ENCODE data around the gene KIF27. TPM values are rescaled to one million over a fixed set of nuclear protein-coding genes. Genes with fewer than 3 reads are reported as not detected.
"Not testable (repeated sequence)": the region's sequence is repeated elsewhere in the genome, so short reads cannot be mapped to it uniquely, and the experiment has no call there.

The KIF27 gene
- total RNA-seq, 1 donor from 2014 or later = 24.6 TPM

- peaks cover 8% of the 10 kb centered on the region for H3K36me3 Mint-ChIP-seq (ENCODE audit: insufficient read depth)
- no peaks in the 10 kb centered on the region for H3K9me3 Mint-ChIP-seq (ENCODE audit: low read depth)
- no peak overlapping the region for H3K27ac Mint-ChIP-seq
- H3K4me3 Mint-ChIP-seq (ENCODE audit: low read depth) = peak overlapping the region; percentile 44
- TF ChIP-seq, protein P1, sequence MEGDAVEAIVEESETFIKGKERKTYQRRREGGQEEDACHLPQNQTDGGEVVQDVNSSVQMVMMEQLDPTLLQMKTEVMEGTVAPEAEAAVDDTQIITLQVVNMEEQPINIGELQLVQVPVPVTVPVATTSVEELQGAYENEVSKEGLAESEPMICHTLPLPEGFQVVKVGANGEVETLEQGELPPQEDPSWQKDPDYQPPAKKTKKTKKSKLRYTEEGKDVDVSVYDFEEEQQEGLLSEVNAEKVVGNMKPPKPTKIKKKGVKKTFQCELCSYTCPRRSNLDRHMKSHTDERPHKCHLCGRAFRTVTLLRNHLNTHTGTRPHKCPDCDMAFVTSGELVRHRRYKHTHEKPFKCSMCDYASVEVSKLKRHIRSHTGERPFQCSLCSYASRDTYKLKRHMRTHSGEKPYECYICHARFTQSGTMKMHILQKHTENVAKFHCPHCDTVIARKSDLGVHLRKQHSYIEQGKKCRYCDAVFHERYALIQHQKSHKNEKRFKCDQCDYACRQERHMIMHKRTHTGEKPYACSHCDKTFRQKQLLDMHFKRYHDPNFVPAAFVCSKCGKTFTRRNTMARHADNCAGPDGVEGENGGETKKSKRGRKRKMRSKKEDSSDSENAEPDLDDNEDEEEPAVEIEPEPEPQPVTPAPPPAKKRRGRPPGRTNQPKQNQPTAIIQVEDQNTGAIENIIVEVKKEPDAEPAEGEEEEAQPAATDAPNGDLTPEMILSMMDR (IDR thresholded peaks at IDR 0.05; ENCODE audit: unreplicated experiment) = no peak
- DNase-seq (ENCODE audit: low spot score, unreplicated experiment) = no peak
- no peaks in the 10 kb centered on the region for H3K27me3 Mint-ChIP-seq
- H3K4me1 Mint-ChIP-seq (ENCODE audit: low read depth) = peaks cover 7% of the 10 kb centered on the region
Measured at GRCh38 chr9:83919111-83919510, 2.1 kb downstream of the KIF27 start.

- H3K36me3 Mint-ChIP-seq (ENCODE audit: insufficient read depth) = peaks cover 14% of the 10 kb centered on the region
- H3K4me3 Mint-ChIP-seq (ENCODE audit: low read depth); H3K27me3 Mint-ChIP-seq; DNase-seq (ENCODE audit: low spot score, unreplicated experiment); H3K9me3 Mint-ChIP-seq (ENCODE audit: low read depth); H3K27ac Mint-ChIP-seq; H3K4me1 Mint-ChIP-seq (ENCODE audit: low read depth): not testable (repeated sequence)
- TF ChIP-seq, protein P1 (IDR thresholded peaks at IDR 0.05; ENCODE audit: unreplicated experiment) = peak; percentile 57
Measured at GRCh38 chr9:83912194-83912593, 9.0 kb downstream of the KIF27 start.

- Mint-ChIP-seq H3K4me3 (ENCODE audit: low read depth) (no peak overlapping the region), H3K4me1 (ENCODE audit: low read depth) (no peaks in the 10 kb centered on the region), H3K27ac (no peak overlapping the region), H3K36me3 (ENCODE audit: insufficient read depth) (peaks cover 15% of the 10 kb centered on the region), H3K27me3 (no peaks in the 10 kb centered on the region), H3K9me3 (ENCODE audit: low read depth) (no peaks in the 10 kb centered on the region)
- TF ChIP-seq, protein P1 (IDR thresholded peaks at IDR 0.05; ENCODE audit: unreplicated experiment) = no peak
- no peak for DNase-seq (ENCODE audit: low spot score, unreplicated experiment)
Measured at GRCh38 chr9:83906144-83906543, 15.1 kb downstream of the KIF27 start.

DNA sequence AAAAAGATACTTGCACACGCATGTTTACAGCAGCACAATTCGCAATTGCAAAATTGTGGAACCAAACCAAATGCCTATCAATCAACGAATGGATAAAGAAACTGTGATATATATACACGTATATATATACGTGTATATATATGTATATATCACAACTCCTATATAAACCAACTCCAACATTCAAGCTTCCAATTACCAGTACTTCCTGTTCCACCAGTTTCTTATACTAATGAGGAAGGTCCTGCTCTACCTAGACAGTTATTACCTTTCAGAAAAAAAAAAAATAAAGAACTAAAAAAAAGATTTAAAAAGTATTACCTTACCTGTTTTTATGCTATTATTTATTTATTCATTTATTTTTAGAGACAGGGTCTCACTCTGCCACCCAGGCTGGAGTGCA, 20.6 kb downstream of the KIF27 start:
- H3K27ac Mint-ChIP-seq; H3K27me3 Mint-ChIP-seq; H3K4me3 Mint-ChIP-seq (ENCODE audit: low read depth); H3K9me3 Mint-ChIP-seq (ENCODE audit: low read depth); H3K4me1 Mint-ChIP-seq (ENCODE audit: low read depth); H3K36me3 Mint-ChIP-seq (ENCODE audit: insufficient read depth); DNase-seq (ENCODE audit: low spot score, unreplicated experiment): not testable (repeated sequence)

DNA sequence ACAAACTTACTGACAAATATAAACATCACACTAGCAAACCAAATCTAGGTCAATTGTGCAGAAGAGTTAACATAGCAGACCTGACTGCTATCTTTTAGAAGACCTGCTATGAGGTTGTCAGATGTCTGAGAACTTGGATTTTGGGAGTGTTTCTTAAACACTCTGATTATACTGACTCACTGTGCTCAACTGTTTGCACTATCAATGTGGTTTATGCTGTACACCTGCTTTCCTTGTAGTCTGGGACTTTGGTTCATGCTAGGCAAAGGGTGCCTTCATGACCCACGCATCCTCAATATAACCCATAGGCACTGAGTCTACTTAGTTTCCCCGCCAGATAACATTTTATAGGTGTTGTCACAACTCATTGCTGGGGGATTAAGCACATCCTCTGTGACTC, 26.9 kb downstream of the KIF27 start:
- peaks cover 10% of the 10 kb centered on the region for H3K4me1 Mint-ChIP-seq (ENCODE audit: low read depth)
- H3K9me3 Mint-ChIP-seq (ENCODE audit: low read depth) = not testable (repeated sequence)

GRCh38 chr9:83886498-83886897, 34.7 kb downstream of the KIF27 start:
- H3K27me3 Mint-ChIP-seq; H3K4me3 Mint-ChIP-seq (ENCODE audit: low read depth); H3K9me3 Mint-ChIP-seq (ENCODE audit: low read depth); H3K36me3 Mint-ChIP-seq (ENCODE audit: insufficient read depth); H3K4me1 Mint-ChIP-seq (ENCODE audit: low read depth); H3K27ac Mint-ChIP-seq; DNase-seq (ENCODE audit: low spot score, unreplicated experiment): not testable (repeated sequence)

More for the DNA sequence above, 26.9 kb downstream of the KIF27 start:
- H3K27ac Mint-ChIP-seq; H3K36me3 Mint-ChIP-seq (ENCODE audit: insufficient read depth); H3K27me3 Mint-ChIP-seq; H3K4me3 Mint-ChIP-seq (ENCODE audit: low read depth); DNase-seq (ENCODE audit: low spot score, unreplicated experiment): not testable (repeated sequence)

GRCh38 chr9:83885559-83886240, 35.5 kb downstream of the KIF27 start:
- H3K9me3 Mint-ChIP-seq (ENCODE audit: low read depth); H3K4me1 Mint-ChIP-seq (ENCODE audit: low read depth); H3K27me3 Mint-ChIP-seq; DNase-seq (ENCODE audit: low spot score, unreplicated experiment); H3K4me3 Mint-ChIP-seq (ENCODE audit: low read depth); H3K36me3 Mint-ChIP-seq (ENCODE audit: insufficient read depth); H3K27ac Mint-ChIP-seq: not testable (repeated sequence)

GRCh38 chr9:83881687-83882408, 39.4 kb downstream of the KIF27 start:
- H3K27me3 Mint-ChIP-seq; H3K27ac Mint-ChIP-seq; H3K4me3 Mint-ChIP-seq (ENCODE audit: low read depth): not testable (repeated sequence)

GRCh38 chr9:83875559-83875958, 45.7 kb downstream of the KIF27 start:
- H3K27ac Mint-ChIP-seq; H3K4me3 Mint-ChIP-seq (ENCODE audit: low read depth); H3K27me3 Mint-ChIP-seq; DNase-seq (ENCODE audit: low spot score, unreplicated experiment); H3K9me3 Mint-ChIP-seq (ENCODE audit: low read depth); H3K4me1 Mint-ChIP-seq (ENCODE audit: low read depth): not testable (repeated sequence)
- peaks cover 11% of the 10 kb centered on the region for H3K36me3 Mint-ChIP-seq (ENCODE audit: insufficient read depth)

More at GRCh38 chr9:83881687-83882408, 39.4 kb downstream of the KIF27 start:
- peaks cover 13% of the 10 kb centered on the region for H3K36me3 Mint-ChIP-seq (ENCODE audit: insufficient read depth)
- H3K9me3 Mint-ChIP-seq (ENCODE audit: low read depth); DNase-seq (ENCODE audit: low spot score, unreplicated experiment); H3K4me1 Mint-ChIP-seq (ENCODE audit: low read depth): not testable (repeated sequence)

GRCh38 chr9:83849895-83850294, 71.3 kb downstream of the KIF27 start:
- not testable (repeated sequence) for H3K4me3 Mint-ChIP-seq (ENCODE audit: low read depth); H3K9me3 Mint-ChIP-seq (ENCODE audit: low read depth); H3K27me3 Mint-ChIP-seq; H3K4me1 Mint-ChIP-seq (ENCODE audit: low read depth); H3K27ac Mint-ChIP-seq; DNase-seq (ENCODE audit: low spot score, unreplicated experiment)
- H3K36me3 Mint-ChIP-seq (ENCODE audit: insufficient read depth) = peaks cover 17% of the 10 kb centered on the region

Measured in progenitor cell of endocrine pancreas (in vitro differentiated cells).